Endothelial cell (in vitro differentiated cells): Measurements from ENCODE around the gene TENM4. TPM values are rescaled to one million over a fixed set of nuclear protein-coding genes. Genes with fewer than 3 reads are reported as not detected.

Source experiments
- DNase-seq: peaks from one replicate; pipeline ENCODE4 v3.0.0; 2021; ENCODE audit warnings: low spot score
- H3K27ac Mint-ChIP-seq: one replicate; pipeline ENCODE4 v1.8.0; 2021; ENCODE audit warnings: mixed read lengths, inconsistent platforms; ENCODE audit not compliant: unreplicated experiment
- H3K27me3 Mint-ChIP-seq: one replicate; pipeline ENCODE4 v1.8.0; 2021; ENCODE audit warnings: mild to moderate bottlenecking, moderate library complexity, mixed read lengths, inconsistent platforms; ENCODE audit not compliant: unreplicated experiment
- H3K36me3 Mint-ChIP-seq: one replicate; pipeline ENCODE4 v1.8.0; 2021; ENCODE audit warnings: mild to moderate bottlenecking, low read depth, mixed read lengths, inconsistent platforms; ENCODE audit not compliant: unreplicated experiment
- H3K4me1 Mint-ChIP-seq: one replicate; pipeline ENCODE4 v1.8.0; 2021; ENCODE audit warnings: mild to moderate bottlenecking, mixed read lengths, inconsistent platforms; ENCODE audit not compliant: unreplicated experiment
- H3K4me3 Mint-ChIP-seq: one replicate; pipeline ENCODE4 v1.8.0; 2021; ENCODE audit warnings: mild to moderate bottlenecking, mixed read lengths, inconsistent platforms; ENCODE audit not compliant: unreplicated experiment
- H3K9me3 Mint-ChIP-seq: one replicate; pipeline ENCODE4 v1.8.0; 2021; ENCODE audit warnings: mixed read lengths, inconsistent platforms; ENCODE audit not compliant: unreplicated experiment
- CTCF ChIP-seq: fragments of 200-600 bp; sonication (generic); IDR thresholded peaks from one replicate; pipeline ENCODE4 v1.5.0; 2021; ENCODE audit warnings: antibody characterized with exemption; ENCODE audit not compliant: unreplicated experiment
- total RNA-seq: library from RNA; stranded (reverse); fragmentation: NEBNext Ultra II Directional; extraction: Animal tissue kit (Norgen Biotek cat#: 25700); gene quantifications from one replicate; pipeline ENCODE4 v1.2.1, GENCODE V29; 2021; ENCODE audit not compliant: unreplicated experiment

Gene TENM4
- total RNA-seq, 1 donor from 2014 or later: 1.8 TPM

DNA sequence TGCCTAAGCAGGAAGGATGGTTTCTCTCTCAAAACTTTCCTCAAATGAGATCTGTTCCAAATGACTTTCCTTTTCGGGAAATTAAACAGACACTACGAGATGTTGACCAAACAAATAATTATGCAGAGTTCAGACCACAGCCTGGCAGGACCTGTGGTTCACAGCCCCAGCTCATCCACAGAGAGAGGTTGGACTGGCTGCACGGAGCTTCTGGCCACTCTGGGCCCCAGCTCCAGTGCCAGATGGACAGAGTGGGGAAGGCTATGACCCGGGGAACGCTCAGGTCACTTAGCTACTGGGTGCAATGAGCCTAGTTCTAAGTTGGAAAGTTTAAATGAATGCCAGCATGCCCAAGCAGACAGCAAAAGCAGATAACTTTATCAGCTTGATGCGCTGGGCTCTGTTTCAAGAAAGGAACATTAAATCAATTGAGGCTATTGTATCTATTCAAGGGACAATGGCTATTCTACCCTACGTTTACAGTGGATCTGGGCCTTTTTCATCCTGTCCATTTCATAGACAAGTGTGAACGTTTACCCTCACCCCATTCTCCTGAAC is 710.5 kb downstream of the TENM4 start:
- H3K4me3 Mint-ChIP-seq: no peak overlapping the region
- peaks cover 1% of the 10 kb centered on the region for H3K27me3 Mint-ChIP-seq
- H3K9me3 Mint-ChIP-seq: no peaks in the 10 kb centered on the region
- TF ChIP-seq CTCF: no peak
- DNase-seq: no peak
- H3K36me3 Mint-ChIP-seq: no peaks in the 10 kb centered on the region
- peaks cover 13% of the 10 kb centered on the region for H3K4me1 Mint-ChIP-seq
- no peak overlapping the region for H3K27ac Mint-ChIP-seq

DNA sequence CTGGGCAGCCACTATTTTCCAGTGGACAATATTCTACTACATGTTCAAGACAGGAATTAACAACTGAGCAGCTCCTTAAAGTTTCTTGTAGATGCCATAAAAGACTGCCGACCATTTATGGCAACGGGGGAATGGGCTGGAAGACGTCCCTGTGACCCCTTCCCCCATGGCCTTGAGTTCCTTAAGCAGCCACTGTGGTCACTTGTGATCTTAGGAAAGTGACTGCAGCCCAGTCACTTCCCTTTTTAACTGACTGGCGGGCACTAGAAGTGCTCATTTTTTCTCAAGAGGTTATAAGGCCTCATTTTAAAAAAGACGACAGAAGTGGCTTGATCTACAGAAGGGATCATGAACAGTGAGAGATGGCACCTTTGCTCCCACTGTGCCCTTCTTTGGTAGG is 713.0 kb downstream of the TENM4 start:
- no peak for DNase-seq
- no peak overlapping the region for H3K4me3 Mint-ChIP-seq
- H3K27me3 Mint-ChIP-seq: peaks cover 1% of the 10 kb centered on the region
- H3K9me3 Mint-ChIP-seq: no peaks in the 10 kb centered on the region
- no peaks in the 10 kb centered on the region for H3K36me3 Mint-ChIP-seq
- peaks cover 21% of the 10 kb centered on the region for H3K4me1 Mint-ChIP-seq
- no peak overlapping the region for H3K27ac Mint-ChIP-seq
- TF ChIP-seq CTCF: no peak

DNA sequence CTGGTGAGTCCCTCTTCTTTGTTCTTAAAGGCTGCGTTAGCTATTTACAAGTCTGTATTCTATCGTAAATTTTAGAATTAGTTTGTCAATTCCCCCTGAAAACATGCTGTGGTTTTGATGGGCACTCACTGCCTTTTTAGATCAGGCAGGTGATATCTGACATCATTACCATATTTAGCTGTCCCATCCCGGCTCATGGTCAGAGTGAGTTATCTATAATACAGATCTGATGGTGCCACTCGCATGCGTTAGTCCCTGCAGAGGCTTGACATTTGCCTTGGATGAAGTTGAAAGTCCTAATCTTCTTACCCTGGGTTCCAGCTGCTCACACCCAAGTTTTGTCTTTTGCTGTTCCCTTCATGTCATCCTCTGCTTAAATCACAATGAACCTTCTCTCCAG is 715.6 kb downstream of the TENM4 start:
- Mint-ChIP-seq H3K9me3 (no peaks in the 10 kb centered on the region), H3K27me3 (peaks cover 2% of the 10 kb centered on the region), H3K36me3 (no peaks in the 10 kb centered on the region), H3K27ac (no peak overlapping the region), H3K4me1 (peaks cover 26% of the 10 kb centered on the region), H3K4me3 (no peak overlapping the region)
- TF ChIP-seq CTCF: no peak
- DNase-seq: no peak

DNA sequence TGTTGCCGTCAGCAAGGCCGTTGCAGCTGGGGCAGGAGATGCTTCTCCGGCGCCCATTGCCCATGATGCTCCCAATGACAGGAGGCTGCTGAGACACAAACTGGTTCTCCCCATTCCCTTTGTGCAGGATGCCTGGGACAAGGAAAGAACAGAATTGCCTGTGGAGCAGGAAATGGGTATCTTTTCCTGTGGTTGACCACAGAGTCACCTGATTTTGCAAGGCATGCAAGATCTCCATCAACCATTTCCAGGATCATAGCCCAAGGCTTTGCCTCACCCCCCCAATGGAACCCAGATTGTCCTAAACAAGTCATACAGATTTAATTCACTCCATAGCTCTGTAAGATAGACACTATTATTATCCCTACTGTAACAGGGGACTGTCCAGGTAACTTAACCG is 718.0 kb downstream of the TENM4 start:
- TF ChIP-seq CTCF: no peak
- Mint-ChIP-seq H3K27me3 (peaks cover 1% of the 10 kb centered on the region), H3K4me3 (no peak overlapping the region), H3K27ac (no peak overlapping the region), H3K4me1 (peaks cover 13% of the 10 kb centered on the region), H3K36me3 (no peaks in the 10 kb centered on the region), H3K9me3 (no peaks in the 10 kb centered on the region)
- no peak for DNase-seq

- H3K9me3 Mint-ChIP-seq: no peaks in the 10 kb centered on the region
- no peak overlapping the region for H3K4me3 Mint-ChIP-seq
- H3K4me1 Mint-ChIP-seq: peaks cover 13% of the 10 kb centered on the region
- H3K27ac Mint-ChIP-seq: no peak overlapping the region
- H3K27me3 Mint-ChIP-seq: peaks cover 1% of the 10 kb centered on the region
- no peaks in the 10 kb centered on the region for H3K36me3 Mint-ChIP-seq
- no peak for TF ChIP-seq CTCF
- DNase-seq: no peak
Measured at GRCh38 chr11:78720281-78720989, 720.4 kb downstream of the TENM4 start.
